Pancreas (tissue), 10 donors: ENCODE results near the gene CYGB. TPM values are rescaled to one million over a fixed set of nuclear protein-coding genes. Genes with fewer than 3 reads are reported as not detected.
A peak's percentile ranks its signal among the peaks of the same experiment; 100 is the strongest.
"Not testable (repeated sequence)": the region's sequence is repeated elsewhere in the genome, so short reads cannot be mapped to it uniquely, and the experiment has no call there.

Experiments
- ATAC-seq, 4 donors: fragments of 200-7000 bp; cut with Tn5 transposase; one replicate each; pipeline versions ENCODE4 v1.8.0 to v1.9.1; 2020; ENCODE audit warnings: mild to moderate bottlenecking in 4 of 4, moderate library complexity in 4 of 4
- DNase-seq, 6 donors: peaks; one replicate each; pipeline ENCODE4 v3.0.0-alpha.2; 2020
- FAIRE-seq: peaks from 2 replicates; lab custom pipeline; 2012; peaks lifted over from hg19 to GRCh38; lab: Jason Lieb, UNC
- H3K27ac ChIP-seq, 4 donors: fragments of 200-600 bp; sonication (generic); 1 replicate in 3 of 4; 2 replicates in 1 of 4; pipeline versions ENCODE4 v1.5.0 to v1.8.0; 2020
- H3K27me3 ChIP-seq, 4 donors: fragments of 200-600 bp; one replicate each; pipeline ENCODE4 v1.8.0; 2021
- H3K36me3 ChIP-seq, 3 donors: fragments of 200-600 bp; sonication (generic) in 1 of 3; one replicate each; pipeline versions ENCODE4 v1.5.0 to v1.8.0; 2020 to 2021
- H3K4me1 ChIP-seq, 3 donors: fragments of 200-600 bp; one replicate each; pipeline ENCODE4 v1.8.0; 2021
- H3K4me3 ChIP-seq, 4 donors: fragments of 200-600 bp; sonication (generic) in 2 of 4; one replicate each; pipeline versions ENCODE4 v1.5.0 to v1.8.0; 2020 to 2021
- H3K9me3 ChIP-seq, 4 donors: fragments of 200-600 bp; one replicate each; pipeline ENCODE4 v1.8.0; 2021
- WGBS, 2 donors: extraction: QIAGEN DNeasy Blood & Tissue Kit; methylation state at CpG; one replicate each; pipeline ENCODE4 v1.1.7; 2013; 5-methylcytosine and 5-hydroxymethylcytosine counted together
- intact Hi-C, 3 donors: fragments of 100-400 bp; cut with DNase I; formaldehyde crosslinking; loops; one replicate each; pipeline versions ENCODE4 v1.11.1 to v1.14.2; 2022
- polyA plus RNA-seq, 2 donors: library from polyadenylated mRNA; stranded (reverse); fragments of 200-250 nt; gene quantifications; one replicate each; pipeline ENCODE4 v1.2.3, GENCODE V29; 2013
- total RNA-seq, 6 donors: library from RNA; stranded (reverse); fragmentation: NEBNext Ultra II Directional in 4 of 6; extraction: Animal tissue kit (Norgen Biotek cat#: 25700) in 4 of 6; gene quantifications; one replicate each; pipeline versions ENCODE4 v1.2.1 to v1.2.4, GENCODE V29; 2021 to 2023
- TF ChIP-seq, protein P1 (sequence below), 4 donors: fragments of 200-600 bp; sonication (generic) in 3 of 4; IDR thresholded peaks; one replicate each; pipeline versions ENCODE4 v1.5.0 to v1.8.0; 2021; ENCODE audit warnings: antibody characterized with exemption in 4 of 4
- donor health status: healthy with polysubstance abuse.
- donor health status: DM: no; HTN: no; CAD: no; lungs with moderate emphysema.
- donor health status: DM: no; HTN: no; CAD: no.
- donor health status: control.
- donor health status: control.
- donor health status: Bipolar disorder and iron deficiency.
- donor health status: DM: yes; HTN: yes; CAD: no.
- donor health status: DM: no; HTN: no; CAD: no.
- donor health status: DM: no; HTN: no; CAD: no.
- donor health status: DM: yes; HTN: yes; CAD: no.

CYGB gene
- total and polyA plus RNA-seq, 8 donors, result 2.6 to 15.7 (median 8.2) TPM

GRCh38 chr17:76519048-76519966 is 18.2 kb downstream of the CYGB start:
- intact Hi-C loops, result no loop called here
- peaks cover 0 to 5% (median 0%) of the 10 kb centered on the region in 4 donors for H3K27me3 ChIP-seq
- H3K36me3 ChIP-seq, result no peaks in the 10 kb centered on the region
- H3K27ac ChIP-seq, result no peak overlapping the region
- H3K4me1 ChIP-seq, result peaks cover 0 to 7% (median under 1%) of the 10 kb centered on the region in 3 donors
- DNase-seq (no peak), FAIRE-seq (no peak), ATAC-seq (no peak)
- no peak overlapping the region for H3K4me3 ChIP-seq
- TF ChIP-seq, protein P1, sequence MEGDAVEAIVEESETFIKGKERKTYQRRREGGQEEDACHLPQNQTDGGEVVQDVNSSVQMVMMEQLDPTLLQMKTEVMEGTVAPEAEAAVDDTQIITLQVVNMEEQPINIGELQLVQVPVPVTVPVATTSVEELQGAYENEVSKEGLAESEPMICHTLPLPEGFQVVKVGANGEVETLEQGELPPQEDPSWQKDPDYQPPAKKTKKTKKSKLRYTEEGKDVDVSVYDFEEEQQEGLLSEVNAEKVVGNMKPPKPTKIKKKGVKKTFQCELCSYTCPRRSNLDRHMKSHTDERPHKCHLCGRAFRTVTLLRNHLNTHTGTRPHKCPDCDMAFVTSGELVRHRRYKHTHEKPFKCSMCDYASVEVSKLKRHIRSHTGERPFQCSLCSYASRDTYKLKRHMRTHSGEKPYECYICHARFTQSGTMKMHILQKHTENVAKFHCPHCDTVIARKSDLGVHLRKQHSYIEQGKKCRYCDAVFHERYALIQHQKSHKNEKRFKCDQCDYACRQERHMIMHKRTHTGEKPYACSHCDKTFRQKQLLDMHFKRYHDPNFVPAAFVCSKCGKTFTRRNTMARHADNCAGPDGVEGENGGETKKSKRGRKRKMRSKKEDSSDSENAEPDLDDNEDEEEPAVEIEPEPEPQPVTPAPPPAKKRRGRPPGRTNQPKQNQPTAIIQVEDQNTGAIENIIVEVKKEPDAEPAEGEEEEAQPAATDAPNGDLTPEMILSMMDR (IDR thresholded peaks at IDR 0.05), result no peak
- WGBS, 2 donors, result 65 to 72% methylated on average over 15 of the region's 15 CpGs
- no peaks in the 10 kb centered on the region for H3K9me3 ChIP-seq

GRCh38 chr17:76517638-76518038 is 19.9 kb downstream of the CYGB start:
- Histone ChIP-seq H3K9me3 (no peaks in the 10 kb centered on the region), H3K27me3 (peaks cover 0 to 5% (median 0%) of the 10 kb centered on the region in 4 donors), H3K27ac (no peak overlapping the region), H3K4me1 (no peaks in the 10 kb centered on the region), H3K36me3 (no peaks in the 10 kb centered on the region), H3K4me3 (no peak overlapping the region)
- DNase-seq, result no peak
- FAIRE-seq, result no peak
- no peak for ATAC-seq
- intact Hi-C loops, result no loop called here
- TF ChIP-seq, protein P1 (IDR thresholded peaks at IDR 0.05), result no peak
- WGBS, 2 donors, result 81 to 89% methylated on average over 11 of the region's 11 CpGs

- no peak overlapping the region for H3K4me3 ChIP-seq
- intact Hi-C loops, result no loop called here
- WGBS, 2 donors, result 79 to 83% methylated on average over 22 of the region's 22 CpGs
- no peaks in the 10 kb centered on the region for H3K9me3 ChIP-seq
- DNase-seq, result peak in 2 of 6 donors; percentile 38 to 61
- ATAC-seq, result peak; percentile 47 to 68 (median 64)
- H3K4me1 ChIP-seq, result no peaks in the 10 kb centered on the region
- no peaks in the 10 kb centered on the region for H3K36me3 ChIP-seq
- peak overlapping the region in 1 of 4 donors; percentile 39 for H3K27ac ChIP-seq
- no peaks in the 10 kb centered on the region for H3K27me3 ChIP-seq
- no peak for FAIRE-seq
- TF ChIP-seq, protein P1 (IDR thresholded peaks at IDR 0.05), result no peak
These were observed 22.1 kb downstream of the CYGB start for GRCh38 chr17:76515274-76515949.

GRCh38 chr17:76514355-76514754 is 23.2 kb downstream of the CYGB start:
- H3K4me3 ChIP-seq, DNase-seq, ATAC-seq, H3K36me3 ChIP-seq, H3K4me1 ChIP-seq, intact Hi-C loops, H3K27me3 ChIP-seq, H3K27ac ChIP-seq, H3K9me3 ChIP-seq, FAIRE-seq: not testable (repeated sequence)
- 93 to 96% methylated on average over 6 of the region's 6 CpGs for WGBS, 2 donors

- Histone ChIP-seq H3K4me3 (no peak overlapping the region), H3K4me1 (no peaks in the 10 kb centered on the region), H3K9me3 (no peaks in the 10 kb centered on the region), H3K27me3 (no peaks in the 10 kb centered on the region), H3K27ac (no peak overlapping the region), H3K36me3 (no peaks in the 10 kb centered on the region)
- FAIRE-seq (no peak), DNase-seq (no peak), ATAC-seq (no peak)
- intact Hi-C loops, result no loop called here
- TF ChIP-seq, protein P1 (IDR thresholded peaks at IDR 0.05), result no peak
- WGBS, 2 donors, result 70 to 77% methylated on average over 6 of the region's 6 CpGs
These were observed 24.2 kb downstream of the CYGB start for GRCh38 chr17:76513306-76513692.
